GM19099 (cell line): Measurements from ENCODE around the gene MUC20.

Source experiments
- POLR2A ChIP-seq: IDR thresholded peaks from 3 replicates; pipeline ENCODE4 v1.6.1; 2011; ENCODE audit warnings: low read depth; ENCODE audit not compliant: insufficient read length; ENCODE audit errors: extremely low read depth

Gene MUC20

DNA sequence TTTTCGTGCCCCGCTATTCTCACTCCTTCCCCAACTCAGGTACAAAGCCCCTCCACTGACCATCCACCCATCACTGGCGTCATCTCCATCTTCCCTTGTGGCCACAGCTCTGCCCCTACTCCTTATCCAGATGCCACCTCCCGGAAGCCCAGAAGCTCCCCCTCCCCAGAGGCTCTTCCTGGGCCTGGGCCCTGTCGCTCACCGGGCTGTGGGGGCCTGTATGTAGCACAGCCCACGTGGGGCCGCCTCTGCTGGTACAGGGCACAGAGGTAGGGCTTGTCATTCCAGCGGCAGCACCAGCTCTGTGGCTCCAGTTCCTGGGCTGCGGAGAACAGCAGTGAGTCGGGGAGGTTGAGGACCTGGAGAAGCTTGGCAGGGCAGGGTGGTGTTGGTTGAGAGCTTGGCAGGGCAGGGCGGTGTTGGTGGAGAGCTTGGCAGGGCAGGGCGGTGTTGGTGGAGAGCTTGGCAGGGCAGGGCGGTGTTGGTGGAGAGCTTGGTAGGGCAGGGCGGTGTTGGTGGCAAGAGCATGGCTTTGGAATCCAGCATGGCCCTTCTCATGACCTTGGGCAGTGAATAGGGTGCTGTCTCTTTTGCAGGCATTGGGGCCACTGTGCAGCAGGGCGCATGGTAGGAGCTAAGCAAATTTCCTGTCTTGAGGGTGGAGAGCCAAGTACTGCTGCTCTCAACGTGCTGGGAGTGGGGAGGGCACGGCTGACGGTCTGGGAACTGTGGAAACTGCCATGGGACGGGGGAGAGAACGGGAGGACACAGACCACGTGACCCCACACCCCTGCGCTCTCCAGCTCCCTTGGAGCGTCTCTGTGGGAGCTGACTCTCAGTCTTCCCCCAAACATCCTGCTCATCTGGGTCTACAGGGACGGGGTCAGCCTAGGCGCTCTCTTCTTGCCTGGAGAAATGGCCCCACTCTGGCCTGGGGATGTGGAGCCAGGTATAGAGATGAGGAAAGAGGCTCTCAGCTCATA is 43.4 kb downstream of the MUC20 start:
- TF ChIP-seq POLR2A, result no peak

DNA sequence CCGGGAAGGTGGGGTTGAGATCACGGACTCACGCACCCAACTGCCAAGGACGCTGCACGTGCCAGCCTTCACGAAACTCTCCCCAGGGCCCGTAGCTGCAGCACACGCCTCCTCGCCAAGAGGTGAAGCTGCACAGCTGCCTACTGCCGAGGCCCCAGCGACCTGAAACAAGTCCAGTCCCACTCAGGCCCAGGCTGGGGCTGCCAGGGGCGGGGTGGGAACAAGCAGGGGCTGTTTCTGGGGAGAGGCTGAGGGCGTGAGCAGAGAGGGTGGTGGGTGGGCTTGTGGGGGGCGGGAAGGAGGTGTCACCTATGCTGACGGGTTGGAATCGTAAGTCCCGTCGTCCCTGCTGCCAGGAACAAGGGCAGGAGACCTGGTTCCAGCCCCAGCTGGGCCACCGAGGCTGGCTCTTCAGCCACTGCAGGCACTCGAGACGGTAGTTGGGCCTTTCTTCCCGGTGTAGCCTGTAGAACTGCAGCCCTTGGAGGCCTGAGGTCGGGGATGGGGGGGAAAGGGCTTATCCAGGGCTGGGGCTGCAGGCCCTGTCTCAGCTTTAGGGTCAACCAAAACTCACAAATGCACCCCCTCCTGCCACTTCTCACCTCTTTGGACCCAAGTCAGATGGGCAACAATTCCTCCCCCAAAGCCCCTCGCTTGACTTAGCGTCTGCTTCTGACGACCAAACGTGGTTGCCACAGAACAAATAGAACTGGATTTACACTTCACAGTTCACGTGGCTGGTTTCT is 44.4 kb downstream of the MUC20 start:
- no peak for TF ChIP-seq POLR2A

DNA sequence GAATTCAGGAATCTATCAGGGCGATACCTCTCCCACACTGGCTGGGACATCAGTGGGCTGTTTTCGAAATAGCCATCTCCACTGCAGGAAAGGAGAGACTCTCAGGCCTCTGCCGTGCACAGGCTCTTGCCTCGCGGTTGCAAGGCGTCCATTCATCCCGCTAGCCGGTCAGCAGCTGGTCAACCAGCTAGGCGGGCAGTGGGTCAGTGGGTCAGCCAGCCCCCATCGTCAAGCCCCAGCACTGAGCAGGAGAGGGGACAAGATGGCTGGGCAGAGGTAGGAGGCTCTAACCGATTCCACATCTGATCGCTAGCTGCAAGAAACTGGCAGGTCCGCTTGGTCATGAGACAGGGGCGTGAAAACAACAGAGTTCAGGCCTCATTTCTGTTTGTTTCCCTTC is 45.9 kb downstream of the MUC20 start:
- no peak for TF ChIP-seq POLR2A

DNA sequence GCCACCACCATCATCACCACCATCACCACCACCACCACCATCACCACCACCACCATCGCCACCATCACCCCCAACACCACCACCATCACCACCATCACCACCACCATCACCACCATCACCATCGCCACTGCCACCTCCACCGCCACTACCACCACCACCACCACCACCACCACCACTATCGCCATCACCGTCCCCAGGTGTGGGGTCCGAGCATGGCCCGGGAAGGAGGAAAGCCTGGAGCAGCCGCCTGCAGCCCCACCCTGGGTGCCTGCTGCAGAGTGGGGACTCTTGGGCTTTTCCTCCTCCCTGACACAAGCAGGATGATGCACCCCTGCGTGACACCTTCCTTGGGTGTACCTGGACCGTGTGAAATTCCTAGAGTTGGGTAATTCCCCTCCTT is 47.0 kb downstream of the MUC20 start:
- TF ChIP-seq POLR2A, result no peak

DNA sequence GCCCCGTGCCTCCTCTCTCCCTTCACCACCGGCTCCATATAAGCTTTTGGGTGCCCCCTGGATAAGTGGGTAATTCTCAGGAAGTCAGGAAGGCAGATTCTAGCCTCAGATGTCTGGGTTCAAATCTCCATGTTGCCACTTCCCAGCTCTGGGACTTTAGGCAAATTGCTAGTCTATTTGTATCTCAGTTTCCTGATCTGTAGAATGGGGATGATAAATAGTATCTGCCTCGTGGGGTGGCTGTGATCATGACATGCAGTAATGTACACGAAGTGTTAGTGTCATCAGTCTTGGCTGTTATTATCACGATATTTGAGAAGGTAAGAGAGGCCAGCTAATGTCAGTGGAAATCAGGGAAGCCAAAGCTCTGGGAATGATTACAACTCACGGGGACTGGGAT is 47.6 kb downstream of the MUC20 start:
- TF ChIP-seq POLR2A, result no peak

DNA sequence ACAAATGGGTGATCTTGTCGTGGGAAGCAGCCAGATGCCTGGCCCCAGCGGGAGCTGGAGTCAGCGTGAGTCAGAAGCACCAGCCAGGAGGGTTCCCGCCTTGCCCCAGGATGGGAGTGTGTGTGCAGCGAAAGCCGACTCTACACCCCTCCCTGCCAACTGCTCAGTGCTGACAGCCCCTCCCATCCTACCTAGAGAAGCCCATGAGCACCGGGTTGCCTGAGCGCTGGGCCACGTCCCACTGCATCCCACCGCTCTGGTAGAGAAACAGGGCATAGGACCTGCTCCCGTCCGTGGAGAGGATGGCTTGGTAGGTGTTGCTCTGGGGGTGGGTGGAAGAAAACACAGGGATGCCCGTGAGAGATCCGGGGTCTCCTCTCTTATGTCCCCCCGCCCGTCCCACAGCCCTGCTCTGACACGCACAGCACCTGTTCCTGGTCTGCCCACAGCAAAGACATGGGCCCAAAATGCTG is 48.1 kb downstream of the MUC20 start:
- TF ChIP-seq POLR2A, result no peak

DNA sequence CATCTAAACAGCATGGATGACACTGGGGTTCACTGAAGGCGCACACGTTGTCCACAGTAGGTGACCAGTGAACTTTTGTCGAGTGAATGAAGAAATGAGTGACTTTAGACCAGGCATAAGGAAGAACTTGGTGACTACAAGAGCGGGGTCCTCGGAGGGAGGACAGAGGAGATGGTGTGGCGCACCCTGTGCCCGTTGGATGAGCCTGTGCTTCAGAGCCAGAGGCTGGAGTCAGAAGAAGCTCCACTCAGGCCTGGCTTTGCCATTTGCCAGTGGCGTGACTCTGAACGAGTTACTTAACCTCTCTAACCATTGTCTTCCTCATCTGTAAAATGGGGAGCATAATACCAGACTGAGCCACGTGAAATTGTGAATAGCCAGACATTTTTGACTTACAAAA is 48.8 kb downstream of the MUC20 start:
- no peak for TF ChIP-seq POLR2A

DNA sequence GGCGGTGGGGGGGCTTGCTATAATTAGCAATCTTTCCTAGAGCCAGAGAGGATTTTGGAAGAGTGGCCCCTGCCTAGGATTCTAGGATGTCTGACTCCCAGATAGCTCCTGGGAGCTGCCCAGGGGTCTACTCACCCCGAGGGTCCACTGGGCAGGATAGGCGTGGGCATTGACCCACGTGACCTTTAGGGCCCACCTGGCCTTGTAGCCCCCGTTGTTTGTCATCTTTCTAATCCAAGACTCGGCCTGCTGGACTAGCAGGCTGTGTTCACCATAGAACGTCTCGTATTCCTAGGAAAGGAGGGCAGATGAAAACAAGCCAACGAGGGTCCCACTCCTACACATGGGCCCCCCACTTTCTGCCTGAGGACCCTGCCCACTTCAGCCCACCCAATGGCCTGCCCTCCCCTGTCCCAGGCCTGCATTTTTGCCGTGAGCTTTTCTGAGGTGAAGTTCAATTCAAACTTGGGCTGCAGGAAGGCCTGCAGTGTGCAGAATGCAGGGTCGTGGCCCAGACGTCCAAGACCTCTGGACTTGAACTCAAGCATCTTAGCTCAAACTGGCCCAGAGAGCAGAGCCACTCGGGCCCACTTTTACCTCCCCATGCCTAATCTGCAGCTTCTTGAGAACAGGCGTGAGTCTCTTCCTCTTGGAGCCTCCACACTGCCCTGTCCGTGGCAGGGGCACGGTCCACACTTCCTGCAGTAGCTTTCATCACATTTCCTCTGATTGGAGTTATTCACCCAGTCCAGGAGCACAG is 49.5 kb downstream of the MUC20 start:
- no peak for TF ChIP-seq POLR2A

DNA sequence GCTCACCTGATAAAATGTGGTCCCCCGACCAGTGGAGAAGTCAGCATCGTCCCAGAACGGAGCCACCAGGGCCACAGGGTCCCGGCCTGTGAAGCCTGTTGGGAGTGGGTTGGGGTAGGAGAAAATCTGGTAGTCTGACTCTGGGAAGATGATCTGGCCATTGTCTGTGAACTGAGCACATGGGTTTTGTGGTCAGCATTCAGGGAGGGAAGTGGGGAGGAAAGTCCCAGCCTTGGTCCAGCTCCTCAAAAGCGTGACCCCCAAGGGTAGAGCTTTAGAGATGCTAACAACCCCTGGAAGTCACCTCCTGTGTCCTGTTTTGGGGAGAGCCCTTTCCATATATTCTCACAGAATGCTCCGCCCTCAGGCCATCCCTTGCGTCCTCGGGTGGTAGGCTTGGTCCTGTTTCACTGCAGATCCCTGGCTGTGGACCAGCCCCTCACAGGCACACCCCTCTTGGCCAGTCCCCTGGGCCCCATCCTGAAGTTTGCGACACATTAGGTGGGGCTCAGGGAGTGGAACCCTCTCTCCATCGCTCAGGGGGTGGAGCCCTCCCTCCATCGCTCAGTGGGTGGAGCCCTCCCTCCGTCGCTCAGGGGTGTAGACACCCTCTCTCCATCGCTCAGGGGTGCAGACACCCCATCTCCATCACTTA is 51.0 kb downstream of the MUC20 start:
- no peak for TF ChIP-seq POLR2A

DNA sequence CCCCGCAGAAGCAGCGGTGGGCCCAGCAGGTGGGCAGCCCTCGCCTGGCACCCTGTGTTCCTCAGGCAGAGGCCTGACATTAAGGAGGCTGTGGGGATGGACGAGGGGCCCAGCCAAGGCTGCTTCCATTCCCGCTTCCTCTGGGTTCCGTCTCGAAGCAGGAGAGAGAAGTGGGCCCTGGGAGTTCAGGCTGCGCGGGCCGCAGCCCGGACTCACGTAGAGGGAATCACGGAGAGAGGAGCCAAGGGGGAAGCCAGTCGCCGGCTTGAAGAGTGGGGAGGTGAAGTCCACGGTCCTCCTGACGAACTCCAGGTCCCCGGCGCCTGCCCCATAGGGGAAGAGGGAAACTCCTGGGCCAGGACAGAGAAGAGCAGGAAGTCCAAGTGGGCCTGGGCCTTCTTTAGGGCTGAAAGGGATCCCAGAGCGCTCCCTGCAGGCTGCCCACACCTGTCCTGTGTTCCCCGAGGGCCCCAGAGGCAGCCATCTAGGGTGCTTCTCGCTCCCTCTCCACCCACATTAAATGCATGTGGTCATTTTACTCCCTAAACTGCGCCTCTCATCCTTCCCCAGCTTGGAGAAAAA is 53.3 kb downstream of the MUC20 start:
- TF ChIP-seq POLR2A, result no peak

DNA sequence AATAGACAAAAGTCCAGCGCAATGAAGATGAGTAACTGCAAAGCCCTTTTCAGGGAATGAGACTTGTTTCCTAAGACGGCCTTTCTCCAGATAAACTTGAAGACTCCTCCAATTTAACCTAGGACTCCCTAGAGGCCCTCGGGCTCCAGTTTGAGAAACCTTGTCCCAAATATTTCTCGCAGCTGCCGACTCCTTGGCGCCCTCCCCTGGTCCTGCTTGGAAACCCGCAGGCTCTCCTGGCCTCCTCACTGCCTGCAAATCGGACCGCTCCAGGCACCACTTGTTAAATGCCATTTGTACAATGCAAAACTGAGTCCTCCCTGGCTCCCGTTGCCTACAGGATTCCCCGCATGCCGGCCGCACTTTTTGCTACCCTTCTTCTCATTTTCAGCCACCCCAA is 54.1 kb downstream of the MUC20 start:
- no peak for TF ChIP-seq POLR2A

DNA sequence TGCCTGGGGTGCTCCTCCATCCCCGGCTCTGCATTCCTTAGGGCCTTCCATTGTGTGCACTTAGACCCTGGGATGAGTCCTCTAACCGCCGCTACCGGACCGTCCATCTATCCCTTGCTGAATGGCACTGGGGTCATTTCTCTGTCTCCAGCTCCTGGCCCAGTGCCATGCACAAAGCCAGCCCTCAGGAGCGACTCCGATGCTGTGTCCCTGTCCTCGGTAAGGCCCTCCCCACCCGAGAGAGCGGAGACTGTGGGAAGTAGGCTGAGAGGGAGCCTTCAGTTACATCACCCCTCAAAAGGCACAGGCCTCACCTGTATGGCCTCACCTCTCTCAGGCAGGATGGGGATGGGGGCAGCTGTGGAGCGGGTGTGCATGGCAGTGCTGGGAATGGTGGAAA is 57.2 kb downstream of the MUC20 start:
- TF ChIP-seq POLR2A, result no peak
